GM18517 (cell line): ENCODE data around the gene TUT7.

ENCODE experiments used
- ATAC-seq: cut with Tn5 transposase; IDR thresholded peaks from one replicate; pipeline ENCODE4 v1.9.1; 2021; ENCODE audit warnings: mild to moderate bottlenecking, moderate library complexity; ENCODE audit not compliant: unreplicated experiment

TUT7 gene

DNA sequence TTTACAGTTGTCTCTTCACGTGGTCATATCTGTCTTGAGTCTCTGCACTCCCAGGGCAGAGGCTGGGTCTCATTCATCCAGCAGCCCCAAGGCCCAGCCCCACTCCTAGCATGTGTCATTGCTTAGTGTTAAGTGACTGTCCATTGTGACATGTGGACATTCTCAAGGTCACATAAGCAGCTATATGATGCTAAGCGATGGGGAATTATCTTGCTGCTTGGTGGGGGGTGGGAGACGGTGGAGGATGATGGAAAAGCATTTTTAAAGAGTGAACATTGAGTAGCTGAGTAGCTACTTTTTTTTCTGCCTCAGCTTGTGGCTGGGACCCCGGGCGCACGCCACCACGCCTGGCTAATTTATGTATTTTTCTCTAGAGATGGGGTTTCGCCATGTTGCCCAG lies 94.7 kb downstream of the TUT7 start, which contains the start of gene C9orf153:
C9orf153 (minus strand) TSS at position 101 of the 400 bp plus-strand sequence. CDS start 30,054 bp downstream, outside the sequence.
- ATAC-seq = no peak

DNA sequence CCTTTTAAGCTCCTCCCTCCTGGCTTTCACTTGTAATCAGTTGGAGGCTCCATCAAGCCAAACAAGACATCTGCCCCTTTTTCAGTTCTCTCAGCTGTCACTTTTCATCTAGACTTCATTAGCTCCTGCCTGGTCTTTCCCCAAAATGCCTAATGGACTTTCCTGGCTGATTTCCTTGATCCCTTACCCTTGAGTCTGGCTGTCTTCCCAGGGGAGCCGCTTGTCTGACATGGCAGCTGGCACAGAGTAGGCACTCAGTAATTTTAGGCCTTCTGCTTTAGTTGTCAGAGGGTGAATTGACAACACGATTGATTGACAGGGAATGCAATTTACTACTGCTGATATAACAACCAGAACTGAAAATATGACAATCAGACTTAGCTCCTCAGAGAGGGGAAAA lies 96.8 kb downstream of the TUT7 start:
- no peak for ATAC-seq

DNA sequence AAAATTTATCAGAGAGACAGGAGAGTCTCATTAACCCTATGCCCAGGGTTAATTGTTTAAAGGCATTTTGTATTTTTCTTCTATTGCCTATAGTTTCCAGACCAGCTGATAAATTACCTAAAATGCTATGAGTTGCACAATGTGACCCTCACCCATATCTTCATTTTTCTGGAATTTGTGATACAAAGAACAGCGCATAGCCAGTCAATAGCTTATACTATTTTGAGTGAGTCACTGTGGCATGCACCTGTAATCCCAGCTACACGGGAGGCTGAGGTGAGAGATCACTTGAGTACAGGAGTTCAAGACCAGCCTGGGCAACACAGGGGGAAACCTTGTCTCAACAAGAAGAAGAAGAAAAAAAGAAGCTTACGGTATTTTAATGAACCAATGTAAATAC lies 97.6 kb downstream of the TUT7 start:
- no peak for ATAC-seq

DNA sequence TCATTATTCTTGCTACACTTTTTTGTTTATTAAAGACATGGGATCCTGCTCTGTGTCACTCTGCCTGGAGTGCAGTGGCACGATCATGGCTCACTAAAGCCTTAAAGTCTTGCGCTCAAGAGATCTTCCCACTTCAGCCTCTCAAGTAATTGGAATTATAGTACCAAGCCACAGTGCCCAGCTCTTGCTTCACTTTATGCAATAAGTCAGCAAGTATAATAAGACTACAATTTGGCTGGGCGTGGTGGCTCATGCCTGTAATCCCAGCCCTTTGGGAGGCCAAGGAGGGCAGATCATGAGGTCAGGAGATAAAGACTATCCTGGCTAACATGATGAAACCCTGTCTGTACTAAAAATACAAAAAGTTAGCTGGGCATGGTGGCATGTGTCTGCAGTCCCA lies 100.6 kb downstream of the TUT7 start:
- ATAC-seq = no peak

DNA sequence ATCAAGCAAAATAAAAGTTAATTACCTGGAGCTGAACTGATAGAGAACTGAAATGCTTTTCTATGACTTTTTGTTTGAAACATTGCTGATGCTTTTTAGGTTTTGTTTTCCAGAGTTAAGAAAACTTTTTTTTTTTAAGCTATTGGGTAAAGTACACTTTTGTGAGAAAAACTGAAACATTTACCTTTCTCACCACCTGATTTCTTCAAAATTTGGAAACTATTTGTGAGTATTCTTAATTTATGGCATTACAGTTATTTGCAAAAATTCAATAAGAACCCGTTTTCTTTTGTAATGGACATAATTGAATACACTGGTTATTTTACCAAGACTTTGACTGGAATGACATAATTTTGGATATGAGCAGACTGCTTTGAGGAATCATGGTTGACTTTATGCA lies 101.3 kb downstream of the TUT7 start:
- no peak for ATAC-seq

DNA sequence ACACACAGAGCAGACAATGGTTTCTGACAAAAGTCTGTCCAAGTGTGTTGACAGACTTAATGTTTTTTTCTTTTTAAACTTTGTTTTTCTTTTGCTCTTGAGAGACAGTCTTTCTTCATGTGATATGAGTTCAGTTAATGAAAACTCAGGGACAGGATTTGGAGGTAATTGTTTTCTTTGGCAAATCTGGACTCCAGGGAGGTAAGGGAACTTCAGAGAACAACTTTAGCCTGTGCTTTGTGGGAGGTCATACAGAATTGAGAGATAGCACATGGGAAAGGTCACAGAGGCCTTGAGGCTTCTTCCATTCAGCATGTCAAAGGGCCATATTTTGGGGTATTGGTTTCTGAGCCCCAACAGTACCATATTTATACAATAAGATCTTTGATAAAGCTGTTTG lies 104.1 kb downstream of the TUT7 start:
- ATAC-seq = no peak

DNA sequence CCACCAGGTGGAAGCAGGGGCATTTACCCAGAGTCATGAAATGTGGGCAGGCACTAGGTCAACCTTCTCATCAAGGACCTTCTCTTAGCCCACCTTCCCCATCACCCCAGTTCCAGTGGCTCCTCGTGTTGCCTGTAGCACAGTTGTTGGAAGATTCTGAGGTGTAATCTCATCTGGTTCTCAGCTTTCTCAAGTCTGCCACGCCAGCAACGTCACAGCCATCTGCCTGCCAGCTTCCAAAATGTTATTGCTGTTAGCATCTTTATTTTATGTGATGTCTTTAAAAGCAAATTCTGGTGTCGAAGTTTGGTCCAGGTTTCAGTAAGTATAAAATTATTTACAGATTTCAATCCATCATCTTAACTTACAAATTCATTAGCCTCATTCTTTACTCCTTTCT lies 105.5 kb downstream of the TUT7 start:
- ATAC-seq = no peak

DNA sequence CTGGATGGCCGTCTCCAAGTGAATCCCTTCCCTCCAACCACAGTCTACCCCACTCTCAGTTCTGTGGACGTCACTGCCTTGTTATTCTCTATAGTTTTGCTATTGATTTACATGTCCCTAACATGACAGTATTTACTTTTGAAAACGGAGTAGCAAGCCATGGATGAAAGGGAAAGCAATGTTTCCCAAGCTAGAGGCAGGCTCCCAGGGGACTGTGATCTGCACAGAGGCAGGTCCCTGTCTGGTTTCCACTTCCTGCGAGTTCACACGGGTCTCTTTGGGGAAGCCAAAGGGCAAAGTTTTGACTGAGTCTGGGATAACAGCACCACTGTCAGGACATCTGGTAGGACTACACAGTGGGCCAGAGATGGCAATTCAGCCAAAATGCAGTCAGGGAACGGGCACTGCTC lies 107.5 kb downstream of the TUT7 start:
- ATAC-seq = peak; percentile 61

DNA sequence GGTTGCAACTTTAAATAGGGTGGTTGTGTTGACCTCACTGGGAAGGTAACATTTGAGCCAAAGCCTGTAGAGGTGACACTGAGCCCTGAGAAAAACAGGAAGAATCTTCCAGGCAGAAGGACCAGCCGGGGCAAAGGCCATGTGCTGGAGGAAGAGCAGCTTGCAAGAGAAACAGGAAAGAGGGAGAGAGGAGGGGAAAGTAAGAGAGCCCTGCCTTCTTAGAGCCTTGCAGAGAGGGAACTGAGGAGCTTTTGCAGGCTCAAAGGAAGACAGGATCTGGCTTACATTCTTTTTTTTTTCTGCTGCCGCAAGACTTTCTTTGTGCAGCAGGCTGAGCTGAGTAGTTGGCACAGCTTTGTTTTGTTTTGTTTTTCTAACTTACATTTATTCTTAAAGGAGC lies 112.1 kb downstream of the TUT7 start:
- no peak for ATAC-seq

DNA sequence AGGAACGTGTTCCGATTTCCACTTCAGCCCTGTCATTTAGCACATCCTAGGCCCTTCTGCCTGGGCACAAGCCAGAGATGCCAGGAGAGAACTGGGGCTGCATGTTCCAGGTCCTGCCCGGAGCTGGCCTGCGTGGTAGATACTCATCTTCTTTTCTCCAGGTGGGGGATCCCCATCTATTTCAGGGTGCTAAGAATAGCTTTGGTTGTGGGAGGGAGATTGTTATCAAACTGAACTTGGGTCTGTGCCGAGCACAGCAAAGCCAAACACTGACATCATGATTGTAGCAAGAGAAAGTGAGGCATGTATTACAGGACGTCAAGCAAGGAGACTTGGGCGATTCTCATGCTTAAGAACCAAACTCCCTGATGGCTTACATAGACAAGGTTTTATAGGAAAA lies 113.0 kb downstream of the TUT7 start:
- no peak for ATAC-seq

DNA sequence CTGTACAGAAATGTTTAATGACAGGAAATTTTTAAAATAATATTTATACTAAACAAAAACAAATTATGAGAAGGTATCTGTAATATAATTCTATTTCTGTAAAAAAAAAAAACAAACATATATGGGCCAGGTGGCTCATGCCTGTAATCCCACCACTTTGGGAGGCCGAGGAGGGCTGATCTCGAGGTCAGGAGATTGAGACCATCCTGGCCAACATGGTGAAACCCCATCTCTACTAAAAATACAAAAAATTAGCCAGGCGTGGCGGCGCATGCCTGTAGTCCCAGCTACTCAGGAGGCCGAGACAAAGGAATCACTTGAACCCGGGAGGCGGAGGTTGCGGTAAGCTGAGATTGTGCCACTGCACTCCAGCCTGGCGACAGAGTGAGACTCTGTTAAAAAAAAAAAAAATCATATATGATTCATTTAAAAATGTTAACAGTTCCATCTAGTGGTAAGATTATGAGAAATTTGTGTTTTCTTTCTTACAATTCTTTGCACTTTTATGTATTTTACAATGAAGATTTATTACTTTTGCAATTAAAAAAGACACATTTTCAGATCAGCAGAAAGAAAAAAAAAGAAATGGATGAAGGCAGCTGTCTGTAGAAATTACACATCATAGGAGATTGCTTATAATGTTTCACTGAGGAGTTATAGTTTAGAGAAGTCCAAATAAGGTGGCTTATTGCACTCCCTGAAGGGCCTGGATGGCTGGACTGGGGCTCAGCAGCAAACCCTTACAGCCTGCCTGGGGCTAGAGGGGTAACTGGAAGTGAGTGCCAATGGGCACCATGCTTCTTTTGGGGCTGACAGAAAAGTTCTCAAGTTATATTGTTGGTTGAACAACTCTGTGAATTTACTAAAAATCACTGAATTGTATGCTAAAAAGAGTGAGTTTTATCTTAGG lies 115.1 kb downstream of the TUT7 start:
- ATAC-seq = no peak
